HepG2 (cell line): ENCODE measurements around the gene ENDOG. TPM values are rescaled to one million over a fixed set of nuclear protein-coding genes. Genes with fewer than 3 reads are reported as not detected.

Source experiments
- DNMT3B ChIP-seq: conservative IDR thresholded peaks from 2 replicates; pipeline ENCODE4 v1.6.1; 2016; ENCODE audit warnings: missing biosample characterization, control low read depth
- JUNB ChIP-seq: sonication (generic); formaldehyde crosslinking; IDR thresholded peaks from 2 replicates; pipeline ENCODE4 v1.8.0; 2022; ENCODE audit warnings: missing genetic modification reagents, mild to moderate bottlenecking, borderline replicate concordance
- PHF20 ChIP-seq: sonication (generic); formaldehyde crosslinking; IDR thresholded peaks from 2 replicates; pipeline ENCODE4 v1.5.0; 2020; ENCODE audit warnings: mild to moderate bottlenecking, missing genetic modification reagents
- SOX5 ChIP-seq: IDR thresholded peaks from 2 replicates; pipeline ENCODE4 v1.6.1; 2016; ENCODE audit warnings: borderline replicate concordance
- ZBTB7B ChIP-seq: sonication (generic); formaldehyde crosslinking; IDR thresholded peaks from 2 replicates; pipeline ENCODE4 v1.4.0; 2020; ENCODE audit warnings: missing genetic modification reagents
- ZFP41 ChIP-seq: sonication (generic); formaldehyde crosslinking; IDR thresholded peaks from 2 replicates; pipeline ENCODE4 v1.4.0; 2020; ENCODE audit warnings: mild to moderate bottlenecking, missing genetic modification reagents, borderline replicate concordance
- ZKSCAN1 ChIP-seq: fragments of 150-350 bp; IDR thresholded peaks from 2 replicates; pipeline ENCODE4 v1.6.1; 2014; ENCODE audit warnings: low read length
- polyA plus RNA-seq, 8 experiments: library from polyadenylated mRNA; depleted of rRNA in 3 of 8; stranded (reverse) in 7 of 8; unstranded in 1 of 8; fragments of >200 nt; fragmentation: Illumina TruSeq in 4 of 8; extraction: Trizol in 4 of 8; gene quantifications; 2 replicates each; pipeline versions ENCODE4 v1.2.1 to v1.2.3, GENCODE V29; 2011 to 2016; ENCODE audit warnings: low read depth in 4 of 8, missing spikeins in 1 of 8, mixed read lengths in 1 of 8; ENCODE audit not compliant: insufficient read depth in 1 of 8
- total RNA-seq, 5 experiments: library from RNA; depleted of rRNA; stranded (reverse); fragments of >200 nt; fragmentation: Illumina TruSeq; extraction: Trizol; gene quantifications; 2 replicates each; pipeline ENCODE4 v1.2.3, GENCODE V29; 2016; ENCODE audit warnings: low read depth in 1 of 5
- TF ChIP-seq, protein P1 (sequence below): sonication (generic); formaldehyde crosslinking; IDR thresholded peaks from 2 replicates; pipeline ENCODE4 v1.4.0; 2020; ENCODE audit warnings: missing genetic modification reagents
- TF ChIP-seq, protein P2 (sequence below): IDR thresholded peaks from 2 replicates; pipeline ENCODE4 v1.6.1; 2016; ENCODE audit warnings: low read depth, missing genetic modification reagents, missing compliant biosample characterization
- TF ChIP-seq, protein P3 (sequence below): sonication (generic); formaldehyde crosslinking; IDR thresholded peaks from 2 replicates; pipeline ENCODE4 v1.4.0; 2020; ENCODE audit warnings: missing genetic modification reagents
- TF ChIP-seq, protein P4 (sequence below): sonication (generic); formaldehyde crosslinking; IDR thresholded peaks from 2 replicates; pipeline ENCODE4 v1.4.0; 2020; ENCODE audit warnings: missing genetic modification reagents, borderline replicate concordance

The ENDOG gene
- total and polyA plus RNA-seq, 2 of the 13 experiments (the other 11 are each of a cell fraction or from before 2014, with no cell fraction given): 26.3 to 28.8 TPM

- TF ChIP-seq, protein P1, sequence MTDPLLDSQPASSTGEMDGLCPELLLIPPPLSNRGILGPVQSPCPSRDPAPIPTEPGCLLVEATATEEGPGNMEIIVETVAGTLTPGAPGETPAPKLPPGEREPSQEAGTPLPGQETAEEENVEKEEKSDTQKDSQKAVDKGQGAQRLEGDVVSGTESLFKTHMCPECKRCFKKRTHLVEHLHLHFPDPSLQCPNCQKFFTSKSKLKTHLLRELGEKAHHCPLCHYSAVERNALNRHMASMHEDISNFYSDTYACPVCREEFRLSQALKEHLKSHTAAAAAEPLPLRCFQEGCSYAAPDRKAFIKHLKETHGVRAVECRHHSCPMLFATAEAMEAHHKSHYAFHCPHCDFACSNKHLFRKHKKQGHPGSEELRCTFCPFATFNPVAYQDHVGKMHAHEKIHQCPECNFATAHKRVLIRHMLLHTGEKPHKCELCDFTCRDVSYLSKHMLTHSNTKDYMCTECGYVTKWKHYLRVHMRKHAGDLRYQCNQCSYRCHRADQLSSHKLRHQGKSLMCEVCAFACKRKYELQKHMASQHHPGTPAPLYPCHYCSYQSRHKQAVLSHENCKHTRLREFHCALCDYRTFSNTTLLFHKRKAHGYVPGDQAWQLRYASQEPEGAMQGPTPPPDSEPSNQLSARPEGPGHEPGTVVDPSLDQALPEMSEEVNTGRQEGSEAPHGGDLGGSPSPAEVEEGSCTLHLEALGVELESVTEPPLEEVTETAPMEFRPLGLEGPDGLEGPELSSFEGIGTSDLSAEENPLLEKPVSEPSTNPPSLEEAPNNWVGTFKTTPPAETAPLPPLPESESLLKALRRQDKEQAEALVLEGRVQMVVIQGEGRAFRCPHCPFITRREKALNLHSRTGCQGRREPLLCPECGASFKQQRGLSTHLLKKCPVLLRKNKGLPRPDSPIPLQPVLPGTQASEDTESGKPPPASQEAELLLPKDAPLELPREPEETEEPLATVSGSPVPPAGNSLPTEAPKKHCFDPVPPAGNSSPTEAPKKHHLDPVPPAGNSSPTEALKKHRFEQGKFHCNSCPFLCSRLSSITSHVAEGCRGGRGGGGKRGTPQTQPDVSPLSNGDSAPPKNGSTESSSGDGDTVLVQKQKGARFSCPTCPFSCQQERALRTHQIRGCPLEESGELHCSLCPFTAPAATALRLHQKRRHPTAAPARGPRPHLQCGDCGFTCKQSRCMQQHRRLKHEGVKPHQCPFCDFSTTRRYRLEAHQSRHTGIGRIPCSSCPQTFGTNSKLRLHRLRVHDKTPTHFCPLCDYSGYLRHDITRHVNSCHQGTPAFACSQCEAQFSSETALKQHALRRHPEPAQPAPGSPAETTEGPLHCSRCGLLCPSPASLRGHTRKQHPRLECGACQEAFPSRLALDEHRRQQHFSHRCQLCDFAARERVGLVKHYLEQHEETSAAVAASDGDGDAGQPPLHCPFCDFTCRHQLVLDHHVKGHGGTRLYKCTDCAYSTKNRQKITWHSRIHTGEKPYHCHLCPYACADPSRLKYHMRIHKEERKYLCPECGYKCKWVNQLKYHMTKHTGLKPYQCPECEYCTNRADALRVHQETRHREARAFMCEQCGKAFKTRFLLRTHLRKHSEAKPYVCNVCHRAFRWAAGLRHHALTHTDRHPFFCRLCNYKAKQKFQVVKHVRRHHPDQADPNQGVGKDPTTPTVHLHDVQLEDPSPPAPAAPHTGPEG (CRISPR knock-in tag): peak; percentile 86
- TF ChIP-seq SOX5: peak; percentile 50
- TF ChIP-seq JUNB: 0 out of 2 replicates have a peak, but pooled peaks have one; percentile 26
- TF ChIP-seq, protein P2, sequence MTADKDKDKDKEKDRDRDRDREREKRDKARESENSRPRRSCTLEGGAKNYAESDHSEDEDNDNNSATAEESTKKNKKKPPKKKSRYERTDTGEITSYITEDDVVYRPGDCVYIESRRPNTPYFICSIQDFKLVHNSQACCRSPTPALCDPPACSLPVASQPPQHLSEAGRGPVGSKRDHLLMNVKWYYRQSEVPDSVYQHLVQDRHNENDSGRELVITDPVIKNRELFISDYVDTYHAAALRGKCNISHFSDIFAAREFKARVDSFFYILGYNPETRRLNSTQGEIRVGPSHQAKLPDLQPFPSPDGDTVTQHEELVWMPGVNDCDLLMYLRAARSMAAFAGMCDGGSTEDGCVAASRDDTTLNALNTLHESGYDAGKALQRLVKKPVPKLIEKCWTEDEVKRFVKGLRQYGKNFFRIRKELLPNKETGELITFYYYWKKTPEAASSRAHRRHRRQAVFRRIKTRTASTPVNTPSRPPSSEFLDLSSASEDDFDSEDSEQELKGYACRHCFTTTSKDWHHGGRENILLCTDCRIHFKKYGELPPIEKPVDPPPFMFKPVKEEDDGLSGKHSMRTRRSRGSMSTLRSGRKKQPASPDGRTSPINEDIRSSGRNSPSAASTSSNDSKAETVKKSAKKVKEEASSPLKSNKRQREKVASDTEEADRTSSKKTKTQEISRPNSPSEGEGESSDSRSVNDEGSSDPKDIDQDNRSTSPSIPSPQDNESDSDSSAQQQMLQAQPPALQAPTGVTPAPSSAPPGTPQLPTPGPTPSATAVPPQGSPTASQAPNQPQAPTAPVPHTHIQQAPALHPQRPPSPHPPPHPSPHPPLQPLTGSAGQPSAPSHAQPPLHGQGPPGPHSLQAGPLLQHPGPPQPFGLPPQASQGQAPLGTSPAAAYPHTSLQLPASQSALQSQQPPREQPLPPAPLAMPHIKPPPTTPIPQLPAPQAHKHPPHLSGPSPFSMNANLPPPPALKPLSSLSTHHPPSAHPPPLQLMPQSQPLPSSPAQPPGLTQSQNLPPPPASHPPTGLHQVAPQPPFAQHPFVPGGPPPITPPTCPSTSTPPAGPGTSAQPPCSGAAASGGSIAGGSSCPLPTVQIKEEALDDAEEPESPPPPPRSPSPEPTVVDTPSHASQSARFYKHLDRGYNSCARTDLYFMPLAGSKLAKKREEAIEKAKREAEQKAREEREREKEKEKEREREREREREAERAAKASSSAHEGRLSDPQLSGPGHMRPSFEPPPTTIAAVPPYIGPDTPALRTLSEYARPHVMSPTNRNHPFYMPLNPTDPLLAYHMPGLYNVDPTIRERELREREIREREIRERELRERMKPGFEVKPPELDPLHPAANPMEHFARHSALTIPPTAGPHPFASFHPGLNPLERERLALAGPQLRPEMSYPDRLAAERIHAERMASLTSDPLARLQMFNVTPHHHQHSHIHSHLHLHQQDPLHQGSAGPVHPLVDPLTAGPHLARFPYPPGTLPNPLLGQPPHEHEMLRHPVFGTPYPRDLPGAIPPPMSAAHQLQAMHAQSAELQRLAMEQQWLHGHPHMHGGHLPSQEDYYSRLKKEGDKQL (CRISPR knock-in tag): 0 out of 2 replicates have a peak, but pooled peaks have one; percentile 45
- peak; percentile 76; the same call in 1 of the 2 replicates for TF ChIP-seq ZFP41 (CRISPR knock-in tag)
- TF ChIP-seq, protein P3, sequence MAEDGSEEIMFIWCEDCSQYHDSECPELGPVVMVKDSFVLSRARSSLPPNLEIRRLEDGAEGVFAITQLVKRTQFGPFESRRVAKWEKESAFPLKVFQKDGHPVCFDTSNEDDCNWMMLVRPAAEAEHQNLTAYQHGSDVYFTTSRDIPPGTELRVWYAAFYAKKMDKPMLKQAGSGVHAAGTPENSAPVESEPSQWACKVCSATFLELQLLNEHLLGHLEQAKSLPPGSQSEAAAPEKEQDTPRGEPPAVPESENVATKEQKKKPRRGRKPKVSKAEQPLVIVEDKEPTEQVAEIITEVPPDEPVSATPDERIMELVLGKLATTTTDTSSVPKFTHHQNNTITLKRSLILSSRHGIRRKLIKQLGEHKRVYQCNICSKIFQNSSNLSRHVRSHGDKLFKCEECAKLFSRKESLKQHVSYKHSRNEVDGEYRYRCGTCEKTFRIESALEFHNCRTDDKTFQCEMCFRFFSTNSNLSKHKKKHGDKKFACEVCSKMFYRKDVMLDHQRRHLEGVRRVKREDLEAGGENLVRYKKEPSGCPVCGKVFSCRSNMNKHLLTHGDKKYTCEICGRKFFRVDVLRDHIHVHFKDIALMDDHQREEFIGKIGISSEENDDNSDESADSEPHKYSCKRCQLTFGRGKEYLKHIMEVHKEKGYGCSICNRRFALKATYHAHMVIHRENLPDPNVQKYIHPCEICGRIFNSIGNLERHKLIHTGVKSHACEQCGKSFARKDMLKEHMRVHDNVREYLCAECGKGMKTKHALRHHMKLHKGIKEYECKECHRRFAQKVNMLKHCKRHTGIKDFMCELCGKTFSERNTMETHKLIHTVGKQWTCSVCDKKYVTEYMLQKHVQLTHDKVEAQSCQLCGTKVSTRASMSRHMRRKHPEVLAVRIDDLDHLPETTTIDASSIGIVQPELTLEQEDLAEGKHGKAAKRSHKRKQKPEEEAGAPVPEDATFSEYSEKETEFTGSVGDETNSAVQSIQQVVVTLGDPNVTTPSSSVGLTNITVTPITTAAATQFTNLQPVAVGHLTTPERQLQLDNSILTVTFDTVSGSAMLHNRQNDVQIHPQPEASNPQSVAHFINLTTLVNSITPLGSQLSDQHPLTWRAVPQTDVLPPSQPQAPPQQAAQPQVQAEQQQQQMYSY (CRISPR knock-in tag): peak; percentile 63; the same call in 1 of the 2 replicates
- peak; percentile 85 for TF ChIP-seq ZBTB7B (CRISPR knock-in tag)
- TF ChIP-seq, protein P4, sequence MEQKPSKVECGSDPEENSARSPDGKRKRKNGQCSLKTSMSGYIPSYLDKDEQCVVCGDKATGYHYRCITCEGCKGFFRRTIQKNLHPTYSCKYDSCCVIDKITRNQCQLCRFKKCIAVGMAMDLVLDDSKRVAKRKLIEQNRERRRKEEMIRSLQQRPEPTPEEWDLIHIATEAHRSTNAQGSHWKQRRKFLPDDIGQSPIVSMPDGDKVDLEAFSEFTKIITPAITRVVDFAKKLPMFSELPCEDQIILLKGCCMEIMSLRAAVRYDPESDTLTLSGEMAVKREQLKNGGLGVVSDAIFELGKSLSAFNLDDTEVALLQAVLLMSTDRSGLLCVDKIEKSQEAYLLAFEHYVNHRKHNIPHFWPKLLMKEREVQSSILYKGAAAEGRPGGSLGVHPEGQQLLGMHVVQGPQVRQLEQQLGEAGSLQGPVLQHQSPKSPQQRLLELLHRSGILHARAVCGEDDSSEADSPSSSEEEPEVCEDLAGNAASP (CRISPR knock-in tag): peak; percentile 39; the same call in 1 of the 2 replicates
- 0 out of 2 replicates have a peak, but pooled peaks have one; percentile 46 for TF ChIP-seq DNMT3B (CRISPR knock-in tag)
- TF ChIP-seq ZKSCAN1: no peak
- peak; percentile 74; the same call in 1 of the 2 replicates for TF ChIP-seq PHF20 (CRISPR knock-in tag)
These were observed 11.4 kb downstream of the ENDOG start, which contains the start of gene SPOUT1 (continued) for GRCh38 chr9:128829477-128830251.
